Suppressor macrophage (primary cell): Measurements from ENCODE around the gene PRKCG.

Experiments used
- DNase-seq, 4 experiments: peaks; one replicate each; pipeline ENCODE4 v3.0.0-alpha.2; 2020 to 2022

The PRKCG gene

GRCh38 chr19:53872762-53873161 lies 9.2 kb upstream of the PRKCG start:
- no peak for DNase-seq

- no peak for DNase-seq
These were observed 8.0 kb upstream of the PRKCG start for GRCh38 chr19:53873773-53874605.

- no peak for DNase-seq
These were observed 7.4 kb upstream of the PRKCG start for GRCh38 chr19:53874606-53874990.

- DNase-seq = peak in 3 of 4 experiments; percentile 49 to 60 (median 49)
These were observed 6.2 kb upstream of the PRKCG start for GRCh38 chr19:53875602-53876325.

GRCh38 chr19:53876651-53877224 lies 5.3 kb upstream of the PRKCG start:
- no peak for DNase-seq

- DNase-seq = no peak
These were observed 4.6 kb upstream of the PRKCG start for GRCh38 chr19:53877361-53877766.

- DNase-seq = no peak
These were observed 3.2 kb upstream of the PRKCG start for GRCh38 chr19:53878776-53879139.

- peak; percentile 76 to 93 (median 86) for DNase-seq
These were observed 2.6 kb upstream of the PRKCG start for GRCh38 chr19:53879140-53880081.

GRCh38 chr19:53880711-53881481 lies 1.1 kb upstream of the PRKCG start:
- DNase-seq = no peak

- no peak for DNase-seq
These were observed 524 bp downstream of the PRKCG start for GRCh38 chr19:53882391-53883050.

- no peak for DNase-seq
These were observed 1.2 kb downstream of the PRKCG start for GRCh38 chr19:53883231-53883661.

GRCh38 chr19:53883741-53884140 lies 1.7 kb downstream of the PRKCG start:
- DNase-seq = no peak

- no peak for DNase-seq
These were observed 2.3 kb downstream of the PRKCG start for GRCh38 chr19:53884256-53884655.

GRCh38 chr19:53885036-53885435 lies 3.0 kb downstream of the PRKCG start:
- DNase-seq = no peak

GRCh38 chr19:53892301-53892980 lies 10.4 kb downstream of the PRKCG start:
- no peak for DNase-seq

- DNase-seq = no peak
These were observed 11.0 kb downstream of the PRKCG start for GRCh38 chr19:53892981-53893325.

GRCh38 chr19:53894707-53895106 lies 12.7 kb downstream of the PRKCG start:
- no peak for DNase-seq

GRCh38 chr19:53896682-53897081 lies 14.7 kb downstream of the PRKCG start:
- DNase-seq = no peak

GRCh38 chr19:53897459-53897858 lies 15.5 kb downstream of the PRKCG start:
- no peak for DNase-seq

GRCh38 chr19:53898166-53898565 lies 16.2 kb downstream of the PRKCG start:
- no peak for DNase-seq
